H1 (cell line): ENCODE measurements around the gene SCARB1. TPM values are rescaled to one million over a fixed set of nuclear protein-coding genes. Genes with fewer than 3 reads are reported as not detected.

Experiments
- POU5F1 ChIP-seq: IDR thresholded peaks from 2 replicates; pipeline ENCODE4 v1.6.1; 2011; ENCODE audit warnings: low read depth, mild to moderate bottlenecking, low read length, moderate library complexity
- RFX5 ChIP-seq: IDR thresholded peaks from 2 replicates; pipeline ENCODE4 v1.6.1; 2011; ENCODE audit warnings: low read depth, low read length, improper control_type of control experiment, borderline replicate concordance
- polyA plus RNA-seq, 7 experiments: library from polyadenylated mRNA; depleted of rRNA in 3 of 7; stranded (reverse) in 5 of 7; unstranded in 2 of 7; fragments of >200 nt in 5 of 7; fragments of 200-250 nt in 2 of 7; gene quantifications; 1 replicate in 5 of 7; 2 replicates in 1 of 7; 4 replicates in 1 of 7; pipeline versions ENCODE4 v1.2.1 to v1.2.3, GENCODE V29; 2011 to 2013; ENCODE audit warnings: missing spikeins in 2 of 7, mixed read lengths in 2 of 7
- total RNA-seq: library from RNA; stranded (reverse); fragmentation: NEBNext Ultra II Directional; extraction: Animal tissue kit (Norgen Biotek cat#: 25700); gene quantifications from 2 replicates; pipeline ENCODE4 v1.2.1, GENCODE V29; 2021

SCARB1 gene
- total and polyA plus RNA-seq, 2 of the 8 experiments (the other 6 are each of a cell fraction or from before 2014, with no cell fraction given) = 45.3 to 57.1 TPM

DNA sequence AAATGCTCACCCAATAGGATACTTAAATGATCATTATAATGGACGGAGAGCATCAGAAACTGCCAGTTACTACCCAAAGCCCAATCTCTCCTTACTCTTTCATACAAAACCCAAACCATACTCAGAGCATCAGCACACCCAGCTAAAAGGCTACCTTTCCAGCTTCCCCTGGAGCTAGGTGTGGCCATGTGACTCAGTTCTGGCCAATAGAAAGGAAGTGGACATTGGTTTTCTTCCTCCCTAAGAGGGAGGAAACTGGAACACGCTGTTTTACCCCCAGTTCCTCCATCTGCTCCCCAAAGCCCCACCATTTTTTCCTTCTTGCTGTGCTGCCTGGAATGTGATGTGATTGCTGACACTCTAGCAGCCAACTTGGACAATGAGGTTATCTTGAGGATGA lies 50.7 kb downstream of the SCARB1 start (continued):
- TF ChIP-seq RFX5 (no peak), POU5F1 (no peak)
